ENCODE measurements around the gene BANK1.

The BANK1 gene

GRCh38 chr4:101983835-101984234 is 193.3 kb downstream of the BANK1 start:
- Histone ChIP-seq H3K4me3 (ENCODE audit: low read depth, low read length) (no peak overlapping the region), H3K4me1 (no peaks in the 10 kb centered on the region), H3K27me3 (no peaks in the 10 kb centered on the region), H3K9me3 (no peaks in the 10 kb centered on the region), H3K36me3 (no peaks in the 10 kb centered on the region)
- TF ChIP-seq CTCF (IDR thresholded peaks at IDR 0.05; ENCODE audit: low read depth, low read length): no peak
- no peak for DNase-seq

GRCh38 chr4:101987623-101988243 is 197.2 kb downstream of the BANK1 start:
- H3K4me3 ChIP-seq (ENCODE audit: low read depth, low read length): no peak overlapping the region
- H3K4me1 ChIP-seq: no peaks in the 10 kb centered on the region; the same call in 1 of the 2 replicates
- H3K27me3 ChIP-seq: no peaks in the 10 kb centered on the region
- no peaks in the 10 kb centered on the region for H3K9me3 ChIP-seq
- no peak for DNase-seq
- no peak for TF ChIP-seq CTCF (IDR thresholded peaks at IDR 0.05; ENCODE audit: low read depth, low read length)
- H3K36me3 ChIP-seq: no peaks in the 10 kb centered on the region

GRCh38 chr4:101989551-101989950 is 199.0 kb downstream of the BANK1 start:
- Histone ChIP-seq H3K36me3 (no peaks in the 10 kb centered on the region), H3K27me3 (no peaks in the 10 kb centered on the region), H3K4me1 (no peaks in the 10 kb centered on the region; the same call in 1 of the 2 replicates), H3K4me3 (ENCODE audit: low read depth, low read length) (no peak overlapping the region), H3K9me3 (no peaks in the 10 kb centered on the region)
- DNase-seq: no peak
- no peak for TF ChIP-seq CTCF (IDR thresholded peaks at IDR 0.05; ENCODE audit: low read depth, low read length)

- no peaks in the 10 kb centered on the region; the same call in 1 of the 2 replicates for H3K4me1 ChIP-seq
- DNase-seq: no peak
Observed at GRCh38 chr4:101992446-101992845, 201.9 kb downstream of the BANK1 start.

GRCh38 chr4:101993002-101993841 is 202.7 kb downstream of the BANK1 start:
- Histone ChIP-seq H3K27me3 (no peaks in the 10 kb centered on the region), H3K4me1 (no peaks in the 10 kb centered on the region; the same call in 1 of the 2 replicates), H3K4me3 (ENCODE audit: low read depth, low read length) (no peak overlapping the region), H3K9me3 (no peaks in the 10 kb centered on the region), H3K36me3 (no peaks in the 10 kb centered on the region)
- no peak for DNase-seq
- TF ChIP-seq CTCF (IDR thresholded peaks at IDR 0.05; ENCODE audit: low read depth, low read length): no peak

More at GRCh38 chr4:101992446-101992845, 201.9 kb downstream of the BANK1 start:
- Histone ChIP-seq H3K36me3 (no peaks in the 10 kb centered on the region), H3K4me3 (ENCODE audit: low read depth, low read length) (no peak overlapping the region), H3K9me3 (no peaks in the 10 kb centered on the region), H3K27me3 (no peaks in the 10 kb centered on the region)
- TF ChIP-seq CTCF (IDR thresholded peaks at IDR 0.05; ENCODE audit: low read depth, low read length): no peak
